ENCODE data around the gene STK38. TPM values are rescaled to one million over a fixed set of nuclear protein-coding genes. Genes with fewer than 3 reads are reported as not detected.
A peak's percentile ranks its signal among the peaks of the same experiment; 100 is the strongest.

The STK38 gene
- total RNA-seq, 1 donor from 2014 or later, result 55.1 TPM

DNA sequence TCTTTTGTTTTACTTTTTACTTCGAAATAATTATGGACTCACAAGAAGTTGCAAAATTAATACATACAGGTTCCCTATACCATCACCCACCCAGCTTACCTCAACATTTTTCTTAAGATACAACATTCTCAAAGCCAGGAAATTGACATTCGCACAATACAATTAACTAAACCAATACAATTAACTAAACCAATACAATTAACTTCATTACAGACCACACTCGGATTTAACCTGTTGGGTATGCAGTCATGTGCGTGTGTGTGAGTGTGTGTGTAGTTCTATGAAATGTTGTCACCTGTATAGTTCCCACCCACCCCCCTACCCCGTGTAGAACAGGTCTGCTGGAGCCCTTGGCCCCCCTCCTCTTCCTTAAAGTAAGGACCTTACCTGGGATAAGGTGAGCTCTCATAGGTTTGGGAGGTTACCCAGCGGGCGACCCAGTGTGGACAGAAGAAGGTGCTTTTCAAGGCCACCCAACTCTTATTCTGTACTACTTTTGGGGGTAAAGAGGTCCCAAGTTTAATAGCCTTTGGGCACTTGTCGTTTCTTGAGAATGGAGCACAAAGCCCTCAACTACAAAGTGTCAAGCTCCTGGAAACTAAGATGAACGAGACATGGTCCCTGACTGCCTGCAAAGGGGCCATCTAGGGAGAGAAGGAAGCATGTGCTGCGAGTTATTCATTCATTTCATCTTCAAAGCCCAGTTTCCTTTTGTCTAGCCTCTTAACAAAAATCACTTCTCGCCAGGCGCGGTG is 544 bp upstream of the STK38 start:
- TF ChIP-seq, protein P1, sequence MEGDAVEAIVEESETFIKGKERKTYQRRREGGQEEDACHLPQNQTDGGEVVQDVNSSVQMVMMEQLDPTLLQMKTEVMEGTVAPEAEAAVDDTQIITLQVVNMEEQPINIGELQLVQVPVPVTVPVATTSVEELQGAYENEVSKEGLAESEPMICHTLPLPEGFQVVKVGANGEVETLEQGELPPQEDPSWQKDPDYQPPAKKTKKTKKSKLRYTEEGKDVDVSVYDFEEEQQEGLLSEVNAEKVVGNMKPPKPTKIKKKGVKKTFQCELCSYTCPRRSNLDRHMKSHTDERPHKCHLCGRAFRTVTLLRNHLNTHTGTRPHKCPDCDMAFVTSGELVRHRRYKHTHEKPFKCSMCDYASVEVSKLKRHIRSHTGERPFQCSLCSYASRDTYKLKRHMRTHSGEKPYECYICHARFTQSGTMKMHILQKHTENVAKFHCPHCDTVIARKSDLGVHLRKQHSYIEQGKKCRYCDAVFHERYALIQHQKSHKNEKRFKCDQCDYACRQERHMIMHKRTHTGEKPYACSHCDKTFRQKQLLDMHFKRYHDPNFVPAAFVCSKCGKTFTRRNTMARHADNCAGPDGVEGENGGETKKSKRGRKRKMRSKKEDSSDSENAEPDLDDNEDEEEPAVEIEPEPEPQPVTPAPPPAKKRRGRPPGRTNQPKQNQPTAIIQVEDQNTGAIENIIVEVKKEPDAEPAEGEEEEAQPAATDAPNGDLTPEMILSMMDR (IDR thresholded peaks at IDR 0.05; ENCODE audit: partially characterized antibody, unreplicated experiment), result no peak
- Mint-ChIP-seq H3K27ac (ENCODE audit: unreplicated experiment) (peak overlapping the region; percentile 29), H3K27me3 (ENCODE audit: unreplicated experiment) (peaks cover 5% of the 10 kb centered on the region), H3K4me3 (ENCODE audit: unreplicated experiment) (peak overlapping the region; percentile 59), H3K36me3 (ENCODE audit: unreplicated experiment) (no peaks in the 10 kb centered on the region), H3K9me3 (ENCODE audit: unreplicated experiment) (peaks cover 8% of the 10 kb centered on the region), H3K4me1 (ENCODE audit: low read depth, unreplicated experiment) (peaks cover 15% of the 10 kb centered on the region)
- no peak for DNase-seq

DNA sequence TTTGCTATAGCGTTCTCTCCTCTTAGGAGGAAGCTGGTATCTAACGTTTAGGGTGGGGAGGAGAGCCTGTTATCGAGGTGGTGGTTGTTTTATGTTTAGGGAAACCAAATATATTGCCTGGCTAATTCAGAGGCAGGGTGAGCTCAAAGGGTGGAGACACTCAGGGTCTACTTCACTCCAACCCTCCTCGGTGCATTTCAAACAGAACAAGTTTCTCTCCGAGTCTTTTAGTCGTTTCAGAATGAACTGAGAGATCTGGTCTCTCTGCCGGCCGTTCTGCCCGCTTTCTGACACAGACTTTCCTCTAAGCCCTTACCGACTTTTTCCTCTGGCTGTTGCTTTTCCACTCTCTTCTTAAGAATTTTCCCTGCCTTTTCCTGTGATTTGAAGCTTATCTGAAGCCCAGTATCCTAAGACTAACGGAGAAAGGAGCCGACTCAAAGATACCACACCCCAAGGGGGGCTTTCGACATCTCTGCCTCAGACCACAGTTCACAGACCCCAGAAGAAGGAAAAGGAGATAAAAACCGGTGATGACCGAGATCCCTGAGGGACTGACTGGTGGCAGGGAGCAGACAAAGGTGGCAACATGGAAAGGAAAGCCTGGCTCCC is 865 bp downstream of the STK38 start:
- Mint-ChIP-seq H3K36me3 (ENCODE audit: unreplicated experiment) (no peaks in the 10 kb centered on the region), H3K9me3 (ENCODE audit: unreplicated experiment) (peaks cover 8% of the 10 kb centered on the region), H3K27ac (ENCODE audit: unreplicated experiment) (peak overlapping the region; percentile 97), H3K27me3 (ENCODE audit: unreplicated experiment) (peaks cover 5% of the 10 kb centered on the region), H3K4me1 (ENCODE audit: low read depth, unreplicated experiment) (peaks cover 15% of the 10 kb centered on the region), H3K4me3 (ENCODE audit: unreplicated experiment) (peak overlapping the region; percentile 100)
- TF ChIP-seq, protein P1 (IDR thresholded peaks at IDR 0.05; ENCODE audit: partially characterized antibody, unreplicated experiment), result no peak
- no peak for DNase-seq

DNA sequence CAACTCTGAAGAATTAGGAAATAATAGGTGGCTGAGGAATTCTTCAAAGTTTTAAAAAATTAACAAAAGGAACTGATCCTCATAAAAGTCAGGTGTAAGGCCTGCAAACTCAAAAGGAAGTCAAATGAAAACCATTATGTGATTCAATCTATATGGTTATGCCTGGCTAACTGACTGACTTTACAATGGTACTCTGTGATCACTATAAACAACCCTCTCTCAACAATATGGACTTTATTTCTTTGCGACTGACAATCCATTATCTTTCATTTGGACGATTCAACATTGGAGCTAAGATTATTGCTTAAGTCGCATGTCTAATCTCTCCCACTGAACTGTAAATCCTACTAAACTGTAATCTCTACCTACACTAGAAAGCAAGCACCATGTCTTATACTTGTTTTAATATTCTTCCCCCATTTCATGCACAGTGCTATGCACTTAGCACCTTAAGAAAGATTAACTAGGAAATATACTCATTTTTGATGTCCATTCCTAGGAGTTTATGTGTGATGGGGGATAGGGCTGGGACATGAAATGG is 1.4 kb downstream of the STK38 start:
- H3K36me3 Mint-ChIP-seq (ENCODE audit: unreplicated experiment), result no peaks in the 10 kb centered on the region
- peak overlapping the region; percentile 97 for H3K27ac Mint-ChIP-seq (ENCODE audit: unreplicated experiment)
- peak overlapping the region; percentile 100 for H3K4me3 Mint-ChIP-seq (ENCODE audit: unreplicated experiment)
- H3K4me1 Mint-ChIP-seq (ENCODE audit: low read depth, unreplicated experiment), result peaks cover 15% of the 10 kb centered on the region
- no peak for DNase-seq
- H3K9me3 Mint-ChIP-seq (ENCODE audit: unreplicated experiment), result peaks cover 8% of the 10 kb centered on the region
- H3K27me3 Mint-ChIP-seq (ENCODE audit: unreplicated experiment), result peaks cover 5% of the 10 kb centered on the region
- TF ChIP-seq, protein P1 (IDR thresholded peaks at IDR 0.05; ENCODE audit: partially characterized antibody, unreplicated experiment), result no peak

DNA sequence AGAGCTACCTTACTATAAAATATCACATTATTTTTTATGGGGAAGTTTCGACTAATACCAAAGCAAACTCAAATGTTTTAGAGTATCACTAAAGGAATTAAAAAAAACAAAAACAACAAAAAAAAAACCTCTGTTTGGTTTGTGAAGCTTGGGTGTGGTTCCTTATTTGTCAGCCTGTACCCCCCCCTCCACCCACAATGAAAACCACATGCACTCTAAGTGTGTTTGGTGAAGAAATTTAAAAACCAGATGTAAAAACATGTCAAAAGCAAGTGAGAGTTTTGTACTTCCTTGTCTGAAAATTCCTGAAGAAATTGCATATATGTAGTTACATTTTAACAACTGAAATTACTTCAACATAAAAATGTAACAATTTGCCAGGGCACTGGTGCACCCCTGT is 3.1 kb downstream of the STK38 start:
- peaks cover 5% of the 10 kb centered on the region for H3K27me3 Mint-ChIP-seq (ENCODE audit: unreplicated experiment)
- H3K4me1 Mint-ChIP-seq (ENCODE audit: low read depth, unreplicated experiment), result peaks cover 10% of the 10 kb centered on the region
- H3K4me3 Mint-ChIP-seq (ENCODE audit: unreplicated experiment), result peak overlapping the region; percentile 74
- DNase-seq, result no peak
- peaks cover 4% of the 10 kb centered on the region for H3K9me3 Mint-ChIP-seq (ENCODE audit: unreplicated experiment)
- H3K27ac Mint-ChIP-seq (ENCODE audit: unreplicated experiment), result no peak overlapping the region
- TF ChIP-seq, protein P1 (IDR thresholded peaks at IDR 0.05; ENCODE audit: partially characterized antibody, unreplicated experiment), result no peak
- H3K36me3 Mint-ChIP-seq (ENCODE audit: unreplicated experiment), result no peaks in the 10 kb centered on the region

DNA sequence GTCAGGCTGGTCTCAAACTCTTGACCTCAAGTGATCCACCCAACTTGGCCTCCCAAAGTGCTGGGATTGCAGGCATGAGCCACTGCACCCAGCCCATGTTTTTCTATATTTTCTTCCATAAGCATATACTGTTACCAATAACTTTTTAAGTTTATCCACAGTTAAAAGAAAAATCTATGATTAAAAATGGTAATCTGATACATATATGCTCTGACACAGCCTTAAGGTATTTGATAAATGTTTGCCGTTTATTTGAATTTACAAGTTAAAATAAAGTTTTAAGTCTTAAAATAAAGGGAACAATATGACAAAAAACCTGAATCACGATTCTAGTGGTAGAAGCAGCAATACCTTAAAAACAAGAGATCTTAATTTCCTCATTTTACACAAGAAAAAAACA is 5.2 kb downstream of the STK38 start:
- no peak overlapping the region for H3K4me3 Mint-ChIP-seq (ENCODE audit: unreplicated experiment)
- peaks cover 2% of the 10 kb centered on the region for H3K9me3 Mint-ChIP-seq (ENCODE audit: unreplicated experiment)
- TF ChIP-seq, protein P1 (IDR thresholded peaks at IDR 0.05; ENCODE audit: partially characterized antibody, unreplicated experiment), result no peak
- no peak for DNase-seq
- peaks cover 5% of the 10 kb centered on the region for H3K27me3 Mint-ChIP-seq (ENCODE audit: unreplicated experiment)
- peaks cover 3% of the 10 kb centered on the region for H3K36me3 Mint-ChIP-seq (ENCODE audit: unreplicated experiment)
- H3K27ac Mint-ChIP-seq (ENCODE audit: unreplicated experiment), result no peak overlapping the region
- peaks cover 7% of the 10 kb centered on the region for H3K4me1 Mint-ChIP-seq (ENCODE audit: low read depth, unreplicated experiment)

Measured in glutamatergic neuron (in vitro differentiated cells).